Endothelial cell of umbilical vein (primary cell): ENCODE results near the gene MYO5B. TPM values are rescaled to one million over a fixed set of nuclear protein-coding genes. Genes with fewer than 3 reads are reported as not detected.
"Not testable (repeated sequence)": the region's sequence is repeated elsewhere in the genome, so short reads cannot be mapped to it uniquely, and the experiment has no call there.

Experiments used
- BruUV-seq: library from RNA; stranded (reverse); fragments of 400-500 nt; replicated peaks from 2 replicates; lab custom pipeline; 2021; lab: Mats Ljungman, UMichigan
- CTCF ChIA-PET: fragments of 300-600, 350-600 bp; sonication (Branson Sonifier 250); formaldehyde crosslinking; loops from one replicate; lab custom pipeline; 2021; ENCODE audit warnings: antibody characterized with exemption, inconsistent platforms; lab: Charles Lee
- POLR2A ChIA-PET: fragments of 300-600, 350-600 bp; sonication (Branson Sonifier 250); formaldehyde crosslinking; loops from one replicate; lab custom pipeline; 2021; ENCODE audit warnings: antibody characterized with exemption, inconsistent platforms; lab: Charles Lee
- DNase-seq: peaks from one replicate; pipeline ENCODE4 v3.0.0-alpha.2; 2011; ENCODE audit warnings: low read depth, low spot score
- FAIRE-seq: peaks from 2 replicates; lab custom pipeline; 2011; peaks lifted over from hg19 to GRCh38; lab: Jason Lieb, UNC
- H2AFZ ChIP-seq: 2 replicates; pipeline ENCODE4 v1.6.0; 2012; ENCODE audit warnings: low read depth, low read length, control low read depth, inconsistent platforms
- H3K27ac ChIP-seq: 2 replicates; pipeline ENCODE4 v1.5.1; 2011; ENCODE audit warnings: low read depth, mild to moderate bottlenecking, control low read depth, low read length, moderate library complexity; ENCODE audit not compliant: insufficient read depth
- H3K27me3 ChIP-seq, 2 experiments: 2 replicates each; pipeline versions ENCODE4 v1.6.0 to v1.6.1; 2011; ENCODE audit warnings: low read length in 2 of 2, mixed read lengths in 1 of 2; ENCODE audit not compliant: control insufficient read depth in 2 of 2, insufficient read depth in 2 of 2
- H3K36me3 ChIP-seq, 2 experiments: 2 replicates in 1 of 2; 3 replicates in 1 of 2; pipeline ENCODE4 v1.5.1; 2011; ENCODE audit warnings: low read length in 2 of 2, mild to moderate bottlenecking in 1 of 2, moderate library complexity in 1 of 2; ENCODE audit not compliant: control insufficient read depth in 2 of 2, insufficient read depth in 2 of 2; ENCODE audit errors: extremely low read depth in 1 of 2
- H3K4me1 ChIP-seq: 3 replicates; pipeline ENCODE4 v1.5.1; 2011; ENCODE audit warnings: mild to moderate bottlenecking, low read length; ENCODE audit not compliant: control insufficient read depth, insufficient read depth; ENCODE audit errors: extremely low read depth
- H3K4me2 ChIP-seq: 2 replicates; pipeline ENCODE4 v1.6.1; 2011; ENCODE audit warnings: low read length, control low read depth, mixed read lengths; ENCODE audit not compliant: insufficient read depth
- H3K4me3 ChIP-seq, 3 experiments: fragments of 200-600 bp in 1 of 3; sonication (generic), shearing (Covaris generic) in 1 of 3; replicated peaks in 1 of 3; 2 replicates each; pipeline ENCODE4 v1.5.1; 2011 to 2016; ENCODE audit warnings: control low read depth in 3 of 3, low read length in 3 of 3, mild to moderate bottlenecking in 2 of 3, inconsistent platforms in 1 of 3, low read depth in 1 of 3, moderate library complexity in 1 of 3; ENCODE audit not compliant: insufficient read depth in 1 of 3
- H3K79me2 ChIP-seq: 2 replicates; pipeline ENCODE4 v1.6.0; 2012; ENCODE audit warnings: low read length, inconsistent platforms; ENCODE audit not compliant: control insufficient read depth, insufficient read depth
- H3K9ac ChIP-seq: replicated peaks from 2 replicates; pipeline ENCODE3; 2011; ENCODE audit warnings: low read length, control low read depth; ENCODE audit not compliant: insufficient read depth; ENCODE audit errors: extremely low read depth
- H3K9me1 ChIP-seq: replicated peaks from 3 replicates; pipeline ENCODE4 v1.6.0; 2011; ENCODE audit warnings: mild to moderate bottlenecking, low read length; ENCODE audit not compliant: control insufficient read depth, insufficient read depth; ENCODE audit errors: extremely low read depth
- H3K9me3 ChIP-seq: replicated peaks from 2 replicates; pipeline ENCODE4 v1.5.1; 2012; ENCODE audit warnings: low read length, inconsistent platforms; ENCODE audit not compliant: control insufficient read depth, insufficient read depth
- H4K20me1 ChIP-seq: replicated peaks from 2 replicates; pipeline ENCODE3; 2011; ENCODE audit warnings: mild to moderate bottlenecking, low read length; ENCODE audit not compliant: control insufficient read depth, insufficient read depth; ENCODE audit errors: extremely low read depth
- EZH2 ChIP-seq: IDR thresholded peaks from 2 replicates; pipeline ENCODE4 v1.6.1; 2012; ENCODE audit warnings: borderline replicate concordance, low read depth, mild to moderate bottlenecking, moderate library complexity, low read length, inconsistent platforms; ENCODE audit not compliant: severe bottlenecking
- FOS ChIP-seq: IDR thresholded peaks from 2 replicates; pipeline ENCODE4 v1.6.1; 2011; ENCODE audit warnings: mild to moderate bottlenecking, low read length, moderate library complexity, borderline replicate concordance; ENCODE audit not compliant: insufficient read depth
- GATA2 ChIP-seq: IDR thresholded peaks from 2 replicates; pipeline ENCODE4 v1.7.0; 2011; ENCODE audit warnings: low read depth, mild to moderate bottlenecking, moderate library complexity, mixed read lengths, low read length; ENCODE audit not compliant: insufficient read length, insufficient read depth
- JUN ChIP-seq: IDR thresholded peaks from 2 replicates; pipeline ENCODE4 v1.6.1; 2011; ENCODE audit warnings: borderline replicate concordance, low read depth; ENCODE audit not compliant: insufficient read length, insufficient read depth
- MYC ChIP-seq: IDR thresholded peaks from one replicate; pipeline ENCODE4 v1.6.1; 2011; ENCODE audit warnings: mild to moderate bottlenecking, low read depth, low read length
- POLR2A ChIP-seq: IDR thresholded peaks from 2 replicates; pipeline ENCODE4 v1.6.1; 2012; ENCODE audit warnings: low read depth, mild to moderate bottlenecking, control low read depth, low read length
- POLR2AphosphoS5 ChIP-seq: IDR thresholded peaks from 2 replicates; pipeline ENCODE4 v1.6.1; 2012; ENCODE audit warnings: low read depth, mild to moderate bottlenecking, control low read depth, low read length, moderate library complexity; ENCODE audit not compliant: insufficient read depth
- dilution Hi-C: fragments of 300-500 bp; cut with MboI; formaldehyde crosslinking; loops from one replicate; pipeline ENCODE4 v1.15.0; 2019; ENCODE audit warnings: low sequenced_read_pairs; ENCODE audit not compliant: extremely low pct_ligation_motif_present
- intact Hi-C: fragments of 100-400 bp; cut with micrococcal nuclease; formaldehyde crosslinking; loops from one replicate; pipeline ENCODE4 v1.10.0; 2022
- polyA plus RNA-seq, 4 experiments: library from polyadenylated mRNA; depleted of rRNA in 3 of 4; stranded (reverse) in 3 of 4; unstranded in 1 of 4; fragments of >200 nt; gene quantifications; 2 replicates each; pipeline versions ENCODE4 v1.2.1 to v1.2.3, GENCODE V29; 2011 to 2012; ENCODE audit warnings: missing spikeins in 1 of 4
- total RNA-seq: library from RNA; stranded (reverse); gene quantifications from 2 replicates; pipeline ENCODE4 v1.2.3, GENCODE V29; 2021
- TF ChIP-seq, protein P1 (sequence below), 2 donors: IDR thresholded peaks; 1 replicate in 1 of 2; 2 replicates in 1 of 2; pipeline ENCODE4 v1.5.1; 2011; ENCODE audit warnings: low read length in 2 of 2, mild to moderate bottlenecking in 2 of 2, moderate library complexity in 2 of 2, control low read depth in 1 of 2, inconsistent platforms in 1 of 2, low read depth in 1 of 2; ENCODE audit not compliant: insufficient read depth in 1 of 2; ENCODE audit errors: extremely low read depth in 1 of 2
- TF ChIP-seq, protein P2 (sequence below): IDR thresholded peaks from 2 replicates; pipeline ENCODE4 v1.6.1; 2011; ENCODE audit not compliant: insufficient read depth, insufficient read length

MYO5B gene
- total and polyA plus RNA-seq, 2 donors (not counting 3 experiments of a cell fraction or from before 2014, with no cell fraction given) = 0.54 to 1.1 TPM

DNA sequence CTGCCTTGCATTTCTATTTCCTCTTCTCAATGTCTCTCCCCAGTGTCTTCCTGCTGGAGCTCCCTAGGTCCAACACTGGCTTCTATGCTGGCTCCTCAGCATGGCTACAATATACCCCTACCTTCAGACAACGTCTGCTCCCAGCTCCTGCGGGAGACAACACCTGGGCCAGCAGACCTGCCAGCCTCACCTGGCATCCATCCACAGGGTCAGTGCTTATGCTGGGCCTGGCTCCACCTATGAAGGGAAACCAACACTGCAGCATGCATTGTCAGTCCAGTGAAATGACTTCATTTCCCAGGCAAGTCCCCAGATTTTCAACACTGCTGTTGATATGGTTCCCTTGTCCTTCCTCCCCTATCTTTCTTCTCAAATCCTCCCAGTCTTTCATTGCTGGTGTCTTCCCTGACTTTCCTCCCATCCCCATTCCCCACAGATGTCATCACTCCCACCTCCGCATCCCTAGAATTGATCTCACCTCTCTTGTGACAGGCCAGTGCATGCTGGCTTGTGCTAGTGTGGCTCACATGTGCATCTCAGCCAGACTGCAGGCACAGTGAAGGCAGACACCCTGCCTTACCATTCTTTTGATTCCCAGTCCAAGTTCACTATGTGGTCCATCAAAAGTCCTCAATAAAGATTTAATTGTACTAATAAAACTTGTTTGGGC is 98.0 kb downstream of the MYO5B start:
- POLR2A ChIA-PET = no interaction called here
- BruUV-seq = no TSS peak
- dilution Hi-C loops = no loop called here

DNA sequence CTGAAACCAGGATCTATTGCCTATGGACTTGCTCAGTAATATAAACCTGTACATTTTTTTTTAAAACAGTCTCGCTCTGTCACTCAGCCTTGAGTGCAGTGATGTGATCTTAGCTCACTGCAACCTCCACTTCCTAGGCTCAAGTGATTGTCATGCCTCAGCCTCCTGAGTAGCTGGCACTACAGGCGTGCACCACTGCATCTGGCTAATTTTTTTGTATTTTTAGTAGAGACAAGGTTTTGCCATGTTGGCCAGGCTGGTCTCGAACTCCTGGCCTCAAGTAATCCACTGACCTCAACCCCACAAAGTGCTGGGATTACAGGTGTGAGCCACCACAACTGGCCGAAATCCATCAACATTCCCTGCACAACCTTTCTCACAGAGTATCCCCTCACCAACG is 100.2 kb downstream of the MYO5B start:
- FAIRE-seq, H3K36me3 ChIP-seq, intact Hi-C loops, H3K27me3 ChIP-seq, H3K79me2 ChIP-seq, H2AFZ ChIP-seq, POLR2A ChIA-PET, H3K9me1 ChIP-seq, DNase-seq, H3K9me3 ChIP-seq, BruUV-seq, dilution Hi-C loops, CTCF ChIA-PET, H4K20me1 ChIP-seq, H3K4me1 ChIP-seq, H3K4me3 ChIP-seq, H3K27ac ChIP-seq, H3K4me2 ChIP-seq, H3K9ac ChIP-seq: not testable (repeated sequence)

More for the DNA sequence above, 98.0 kb downstream of the MYO5B start:
- Histone ChIP-seq H3K4me2 (no peak overlapping the region), H2AFZ (no peak overlapping the region), H4K20me1 (no peaks in the 10 kb centered on the region), H3K9me1 (no peaks in the 10 kb centered on the region), H3K4me1 (no peaks in the 10 kb centered on the region), H3K9me3 (no peaks in the 10 kb centered on the region), H3K27me3 (no peaks in the 10 kb centered on the region), H3K27ac (no peak overlapping the region), H3K36me3 (no peaks in the 10 kb centered on the region), H3K4me3 (no peak overlapping the region), H3K79me2 (no peaks in the 10 kb centered on the region), H3K9ac (no peak overlapping the region)
- intact Hi-C loops = no loop called here
- TF ChIP-seq MYC = no peak
- TF ChIP-seq POLR2A = no peak
- TF ChIP-seq, protein P1, sequence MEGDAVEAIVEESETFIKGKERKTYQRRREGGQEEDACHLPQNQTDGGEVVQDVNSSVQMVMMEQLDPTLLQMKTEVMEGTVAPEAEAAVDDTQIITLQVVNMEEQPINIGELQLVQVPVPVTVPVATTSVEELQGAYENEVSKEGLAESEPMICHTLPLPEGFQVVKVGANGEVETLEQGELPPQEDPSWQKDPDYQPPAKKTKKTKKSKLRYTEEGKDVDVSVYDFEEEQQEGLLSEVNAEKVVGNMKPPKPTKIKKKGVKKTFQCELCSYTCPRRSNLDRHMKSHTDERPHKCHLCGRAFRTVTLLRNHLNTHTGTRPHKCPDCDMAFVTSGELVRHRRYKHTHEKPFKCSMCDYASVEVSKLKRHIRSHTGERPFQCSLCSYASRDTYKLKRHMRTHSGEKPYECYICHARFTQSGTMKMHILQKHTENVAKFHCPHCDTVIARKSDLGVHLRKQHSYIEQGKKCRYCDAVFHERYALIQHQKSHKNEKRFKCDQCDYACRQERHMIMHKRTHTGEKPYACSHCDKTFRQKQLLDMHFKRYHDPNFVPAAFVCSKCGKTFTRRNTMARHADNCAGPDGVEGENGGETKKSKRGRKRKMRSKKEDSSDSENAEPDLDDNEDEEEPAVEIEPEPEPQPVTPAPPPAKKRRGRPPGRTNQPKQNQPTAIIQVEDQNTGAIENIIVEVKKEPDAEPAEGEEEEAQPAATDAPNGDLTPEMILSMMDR (IDR thresholded peaks at IDR 0.05; ENCODE audit: extremely low read depth in 1 of 2, insufficient read depth in 1 of 2, low read depth in 1 of 2, low read length in 2 of 2) = no peak
- no peak for TF ChIP-seq POLR2AphosphoS5
- no peak for TF ChIP-seq FOS
- TF ChIP-seq EZH2 = no peak
- no peak for TF ChIP-seq GATA2
- TF ChIP-seq, protein P2, sequence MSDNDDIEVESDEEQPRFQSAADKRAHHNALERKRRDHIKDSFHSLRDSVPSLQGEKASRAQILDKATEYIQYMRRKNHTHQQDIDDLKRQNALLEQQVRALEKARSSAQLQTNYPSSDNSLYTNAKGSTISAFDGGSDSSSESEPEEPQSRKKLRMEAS = no peak
- TF ChIP-seq JUN = no peak
- DNase-seq (no peak), FAIRE-seq (no peak)
- CTCF ChIA-PET = no interaction called here
